Esophagus (tissue), 2 donors: Measurements from ENCODE around the gene ZNF112. TPM values are rescaled to one million over a fixed set of nuclear protein-coding genes. Genes with fewer than 3 reads are reported as not detected.
"Not testable (repeated sequence)": the region's sequence is repeated elsewhere in the genome, so short reads cannot be mapped to it uniquely, and the experiment has no call there.

ENCODE experiments used
- H3K27ac ChIP-seq, 2 donors: one replicate each; pipeline ENCODE4 v1.5.1; 2013; ENCODE audit warnings: low read depth in 2 of 2, mild to moderate bottlenecking in 2 of 2, inconsistent platforms in 1 of 2, low read length in 1 of 2, moderate library complexity in 1 of 2
- H3K27me3 ChIP-seq, 2 donors: one replicate each; pipeline ENCODE4 v1.6.1; 2013; ENCODE audit warnings: low read length in 2 of 2, control low read depth in 1 of 2, mild to moderate bottlenecking in 1 of 2; ENCODE audit not compliant: insufficient read depth in 2 of 2, control insufficient read depth in 1 of 2
- H3K36me3 ChIP-seq, 2 donors: one replicate each; pipeline ENCODE4 v1.6.1; 2013; ENCODE audit warnings: low read length in 1 of 2; ENCODE audit not compliant: control insufficient read depth in 2 of 2, insufficient read depth in 2 of 2
- H3K4me1 ChIP-seq, 2 donors: one replicate each; pipeline ENCODE4 v1.6.1; 2013; ENCODE audit warnings: low read length in 1 of 2; ENCODE audit not compliant: control insufficient read depth in 2 of 2, insufficient read depth in 2 of 2
- H3K4me3 ChIP-seq, 2 donors: one replicate each; pipeline ENCODE4 v1.5.1; 2013; ENCODE audit warnings: low read length in 2 of 2, mild to moderate bottlenecking in 2 of 2, low read depth in 1 of 2, moderate library complexity in 1 of 2
- H3K9me3 ChIP-seq, 2 donors: one replicate each; pipeline ENCODE4 v1.6.1; 2013; ENCODE audit warnings: mild to moderate bottlenecking in 2 of 2, low read depth in 1 of 2, low read length in 1 of 2, moderate library complexity in 1 of 2; ENCODE audit not compliant: control insufficient read depth in 2 of 2, insufficient read depth in 1 of 2
- WGBS, 2 donors: extraction: QIAGEN DNeasy Blood & Tissue Kit; methylation state at CpG; one replicate each; pipeline ENCODE4 v1.1.7; 2013; 5-methylcytosine and 5-hydroxymethylcytosine counted together
- polyA plus RNA-seq, 2 donors: library from polyadenylated mRNA; stranded (reverse); fragments of 200-250 nt; gene quantifications; one replicate each; pipeline ENCODE4 v1.2.3, GENCODE V29; 2013
- donor health status: healthy with polysubstance abuse.
- donor health status: Bipolar disorder and iron deficiency.

The ZNF112 gene
- 1 to 10 TPM in 1 of 2 donors, under 1 TPM in 1; 0.90 to 1.1 TPM for polyA plus RNA-seq

DNA sequence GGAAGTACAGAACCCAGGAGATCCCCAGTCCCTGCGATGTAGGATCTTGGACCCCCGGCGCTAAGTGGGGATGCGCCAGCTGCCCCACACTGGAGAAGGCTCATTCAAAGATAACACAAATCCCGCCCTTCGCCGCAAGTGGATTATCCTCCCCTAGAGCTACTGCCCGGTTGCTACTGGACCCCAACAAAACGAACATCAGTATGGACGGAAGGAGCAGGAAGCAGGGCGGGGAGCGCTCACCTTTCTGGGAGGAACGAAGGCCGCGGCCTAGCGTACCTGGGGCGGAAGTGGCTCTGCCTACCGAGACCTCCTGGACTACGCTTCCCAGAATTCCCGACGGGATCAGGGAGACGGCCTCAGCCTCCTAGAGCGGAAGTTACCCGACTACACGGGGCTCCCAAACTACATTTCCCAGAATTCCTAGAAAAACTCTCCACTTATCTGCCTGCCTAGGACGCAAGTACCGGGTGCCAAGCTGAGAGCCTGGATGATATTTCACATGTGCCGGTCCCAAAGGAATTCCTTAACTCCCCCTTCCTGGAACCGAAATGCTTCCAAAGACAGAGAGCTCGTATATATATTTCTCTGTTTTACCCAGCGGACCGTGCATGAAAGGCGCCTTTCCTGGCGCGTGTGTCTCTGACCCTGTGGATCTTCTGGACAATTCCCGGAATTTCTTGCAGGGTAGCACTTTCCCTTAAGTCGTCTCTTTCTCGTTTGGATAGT is at the start of gene ZNF112:
Gene ZNF112, minus strand, starts transcription at position 298 of the 729 bp plus-strand sequence. CDS start 16,141 bp downstream, outside the sequence.
- Histone ChIP-seq H3K36me3 (no peaks in the 10 kb centered on the region), H3K27ac (peak within 1 kb of the TSS in 1 of 2 donors; percentile 78), H3K27me3 (no peaks in the 10 kb centered on the region), H3K9me3 (no peaks in the 10 kb centered on the region), H3K4me3 (peak within 1 kb of the TSS; percentile 62 to 90), H3K4me1 (no peaks in the 10 kb centered on the region)
- 4% methylated on average over 38 of the region's 38 CpGs for WGBS, 2 donors

DNA sequence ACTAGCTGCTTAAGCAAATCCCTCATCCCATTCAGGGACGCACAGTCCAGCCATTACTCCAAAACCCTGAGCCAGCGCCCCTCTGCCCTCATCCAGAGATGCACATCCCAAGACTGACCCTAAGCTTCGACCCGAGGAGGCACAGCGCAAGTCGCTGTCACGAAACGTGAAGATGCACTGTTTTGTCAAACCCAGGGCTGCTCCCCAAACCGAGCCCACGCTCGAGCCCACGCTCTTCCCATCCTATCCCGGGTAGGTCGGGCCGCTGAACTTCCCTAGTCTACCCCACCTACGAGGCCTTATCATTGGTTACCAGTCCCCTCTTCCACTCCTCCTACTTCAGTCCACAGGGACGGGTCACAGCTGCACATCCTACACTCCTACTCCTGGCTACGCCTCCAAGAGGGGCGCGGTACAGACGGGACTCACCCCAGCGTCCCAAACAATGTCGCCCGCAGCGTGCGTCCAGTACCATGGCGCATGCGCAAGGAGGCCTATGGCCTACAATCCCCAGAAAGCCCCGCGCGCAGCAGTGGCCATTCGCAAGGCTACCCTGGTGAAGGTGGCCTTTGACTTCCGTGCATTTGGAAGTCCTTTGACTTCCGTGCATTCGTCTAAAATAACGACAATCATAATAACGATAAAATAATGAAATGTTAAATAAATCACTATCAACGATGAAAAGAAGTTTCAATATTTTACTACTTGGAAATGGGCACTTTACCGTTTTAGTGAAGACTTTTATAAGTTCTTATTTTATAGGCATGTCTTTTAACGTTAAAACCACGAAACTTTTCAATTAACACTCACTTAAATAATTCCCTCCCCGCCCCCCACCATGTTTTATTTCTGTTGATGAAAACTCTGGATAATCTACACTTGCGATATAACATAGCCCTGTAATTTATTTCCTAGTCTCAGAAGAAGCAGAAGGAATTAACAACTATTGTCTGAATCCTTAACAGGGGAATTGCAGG is 44.9 kb upstream of the ZNF112 start, which contains the start of gene ZNF285:
Gene ZNF285, minus strand, starts transcription at position 470 of the 977 bp plus-strand sequence. CDS start 4,395 bp downstream, outside the sequence.
- Histone ChIP-seq H3K36me3 (no peaks in the 10 kb centered on the region), H3K27ac (peak within 1 kb of the TSS in 1 of 2 donors; percentile 33), H3K9me3 (peaks cover 0 to 11% of the 10 kb centered on the region in 2 donors), H3K4me1 (peaks cover 0 to 2% of the 10 kb centered on the region in 2 donors), H3K27me3 (no peaks in the 10 kb centered on the region), H3K4me3 (peak within 1 kb of the TSS; percentile 61 to 72)
- 7 to 8% methylated on average over 43 of the region's 43 CpGs for WGBS, 2 donors

DNA sequence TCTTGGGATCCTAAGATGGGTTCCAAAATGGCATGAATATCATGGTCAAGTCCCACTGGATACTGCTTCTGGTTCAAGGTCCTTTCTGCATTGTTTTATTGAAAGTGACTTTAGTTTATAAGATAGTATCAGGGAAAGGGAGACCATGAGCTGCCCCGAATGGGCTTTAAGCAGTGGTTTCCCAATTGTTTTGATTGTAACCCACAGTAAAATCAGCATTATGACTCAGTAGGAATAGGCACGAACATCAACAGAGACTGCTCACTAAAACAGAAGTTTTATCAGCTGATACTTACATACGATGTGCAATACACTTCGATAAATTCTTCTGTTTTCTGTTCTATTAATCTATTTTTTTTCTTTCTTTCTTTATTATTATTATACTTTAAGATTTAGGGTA is 32.8 kb upstream of the ZNF112 start:
- not testable (repeated sequence) for H3K4me3 ChIP-seq, H3K4me1 ChIP-seq, H3K9me3 ChIP-seq, H3K27me3 ChIP-seq, H3K36me3 ChIP-seq, H3K27ac ChIP-seq
- WGBS, 2 donors, result 92 to 94% methylated on average over 4 of the region's 4 CpGs

GRCh38 chr19:44374789-44375188 is 18.3 kb upstream of the ZNF112 start:
- Histone ChIP-seq H3K4me1 (no peaks in the 10 kb centered on the region), H3K4me3 (no peak overlapping the region), H3K27ac (no peak overlapping the region), H3K27me3 (no peaks in the 10 kb centered on the region), H3K36me3 (no peaks in the 10 kb centered on the region), H3K9me3 (peaks cover 0 to 3% of the 10 kb centered on the region in 2 donors)
- WGBS, 2 donors, result 45 to 52% methylated on average over 2 of the region's 2 CpGs

- no peaks in the 10 kb centered on the region for H3K4me1 ChIP-seq
- H3K9me3 ChIP-seq, result peaks cover 0 to 3% of the 10 kb centered on the region in 2 donors
- no peak overlapping the region for H3K4me3 ChIP-seq
- WGBS, 2 donors, result 59 to 62% methylated on average over 20 of the region's 20 CpGs
- H3K27me3 ChIP-seq, result no peaks in the 10 kb centered on the region
- no peaks in the 10 kb centered on the region for H3K36me3 ChIP-seq
- no peak overlapping the region for H3K27ac ChIP-seq
Observed at GRCh38 chr19:44371815-44372480, 15.5 kb upstream of the ZNF112 start.

DNA sequence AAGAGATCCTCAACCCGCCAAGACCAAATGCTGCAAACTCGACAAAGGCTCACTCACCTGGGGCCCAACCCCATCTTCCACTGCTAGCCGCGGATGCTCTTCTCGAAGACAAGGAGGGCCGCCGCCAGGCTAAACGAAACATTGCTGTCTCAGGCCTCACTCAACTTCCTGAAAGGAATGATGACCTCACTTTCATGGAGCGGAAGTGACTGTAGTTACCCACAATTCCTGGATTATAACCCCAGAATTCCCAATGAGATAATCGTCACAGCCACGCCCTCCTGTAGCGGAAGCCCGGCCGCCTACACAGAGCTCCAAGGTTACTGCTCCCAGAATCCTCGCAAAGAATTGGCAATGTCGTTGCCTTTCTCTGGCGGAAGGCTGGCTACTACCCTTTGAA is 10.5 kb upstream of the ZNF112 start:
- H3K9me3 ChIP-seq, result peaks cover 0 to 3% of the 10 kb centered on the region in 2 donors
- H3K27ac ChIP-seq, result no peak overlapping the region
- 55 to 70% methylated on average over 17 of the region's 17 CpGs for WGBS, 2 donors

GRCh38 chr19:44346556-44346955 is 9.9 kb downstream of the ZNF112 start:
- Histone ChIP-seq H3K4me3 (no peak overlapping the region), H3K4me1 (no peaks in the 10 kb centered on the region), H3K27me3 (no peaks in the 10 kb centered on the region), H3K36me3 (no peaks in the 10 kb centered on the region), H3K27ac (no peak overlapping the region), H3K9me3 (peaks cover 2 to 3% of the 10 kb centered on the region in 2 donors)
- 85 to 86% methylated on average over 4 of the region's 4 CpGs for WGBS, 2 donors

More for the DNA sequence above, 10.5 kb upstream of the ZNF112 start:
- no peaks in the 10 kb centered on the region for H3K27me3 ChIP-seq
- no peaks in the 10 kb centered on the region for H3K4me1 ChIP-seq
- H3K4me3 ChIP-seq, result no peak overlapping the region
- H3K36me3 ChIP-seq, result no peaks in the 10 kb centered on the region

DNA sequence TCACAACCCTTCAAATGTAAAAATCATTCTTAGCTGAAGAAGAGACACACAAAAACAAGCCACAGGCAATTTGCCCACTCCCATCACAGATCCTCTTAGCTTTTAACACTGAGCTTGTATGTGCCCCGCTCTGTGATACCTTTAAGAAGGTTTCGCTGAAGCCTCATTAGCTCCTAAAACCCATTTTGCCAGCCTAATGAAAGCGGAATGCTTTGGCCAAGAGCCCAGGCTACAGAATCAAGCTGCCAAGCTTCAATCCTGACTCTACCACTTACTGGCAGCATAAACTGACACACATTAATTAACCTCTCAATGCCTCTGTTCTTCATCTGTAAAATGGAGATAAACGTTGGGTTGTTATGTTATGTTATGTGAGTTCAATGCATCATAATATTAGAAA is 10.5 kb downstream of the ZNF112 start:
- H3K4me3 ChIP-seq, result no peak overlapping the region
- WGBS, 2 donors, result 87 to 89% methylated on average over 4 of the region's 4 CpGs
- no peaks in the 10 kb centered on the region for H3K27me3 ChIP-seq
- H3K36me3 ChIP-seq, result no peaks in the 10 kb centered on the region
- no peak overlapping the region for H3K27ac ChIP-seq
- H3K4me1 ChIP-seq, result no peaks in the 10 kb centered on the region
- H3K9me3 ChIP-seq, result peaks cover 2 to 3% of the 10 kb centered on the region in 2 donors

DNA sequence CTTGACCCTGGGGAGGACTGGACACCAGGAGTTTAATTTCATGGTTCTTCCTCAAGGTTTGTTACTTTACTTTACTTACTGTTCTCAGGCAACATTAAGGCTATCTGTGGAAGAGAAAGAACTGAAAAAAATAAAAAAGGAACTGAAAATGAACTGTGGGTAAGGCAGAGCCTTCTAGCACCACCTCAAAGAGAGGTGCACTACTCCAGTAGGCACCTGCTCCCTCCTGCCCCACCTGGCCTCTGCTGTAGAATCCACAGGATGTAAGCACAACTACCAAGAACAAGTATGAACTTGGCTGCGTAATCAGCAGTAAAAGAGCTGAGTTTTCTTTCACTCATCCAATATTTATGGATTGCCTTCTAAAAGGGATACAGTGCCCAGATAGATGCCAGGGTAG is 12.2 kb downstream of the ZNF112 start:
- Histone ChIP-seq H3K27ac (no peak overlapping the region), H3K9me3 (peaks cover 3 to 7% of the 10 kb centered on the region in 2 donors), H3K36me3 (peaks cover 3 to 5% of the 10 kb centered on the region in 2 donors), H3K27me3 (no peaks in the 10 kb centered on the region), H3K4me3 (no peak overlapping the region), H3K4me1 (no peaks in the 10 kb centered on the region)
- WGBS, 2 donors, result 42 to 45% methylated on average over 1 of the region's 1 CpG
